Measurements from ENCODE around the gene NGEF.

- no peak for TF ChIP-seq GABPA (IDR thresholded peaks at IDR 0.05; ENCODE audit: low read depth)
- TF ChIP-seq CTCF (IDR thresholded peaks at IDR 0.05; ENCODE audit: insufficient read depth, low read length) = no peak
- no peak for TF ChIP-seq POLR2AphosphoS5 (IDR thresholded peaks at IDR 0.05; ENCODE audit: low read depth)
- TF ChIP-seq REST (IDR thresholded peaks at IDR 0.05; ENCODE audit: insufficient replicate concordance, low read depth) = no peak
Observed at GRCh38 chr2:232920055-232920454, 93.0 kb downstream of the NGEF start.
